HepG2 (cell line): Measurements from ENCODE around the gene SYP. TPM values are rescaled to one million over a fixed set of nuclear protein-coding genes. Genes with fewer than 3 reads are reported as not detected.
A peak's percentile ranks its signal among the peaks of the same experiment; 100 is the strongest.

Experiments used
- ARNTL ChIP-seq: sonication (generic); formaldehyde crosslinking; IDR thresholded peaks from 2 replicates; pipeline ENCODE4 v1.4.0; 2020; ENCODE audit warnings: mild to moderate bottlenecking, missing genetic modification reagents
- CHD4 ChIP-seq: fragments of 200-600 bp; sonication (generic); IDR thresholded peaks from 2 replicates; pipeline ENCODE4 v1.7.0; 2017; ENCODE audit warnings: mild to moderate bottlenecking, low read length, borderline replicate concordance
- CREBL2 ChIP-seq: sonication (generic); formaldehyde crosslinking; IDR thresholded peaks from 2 replicates; pipeline ENCODE4 v1.8.1; 2023; ENCODE audit warnings: missing genetic modification reagents, mild to moderate bottlenecking, borderline replicate concordance
- GABPB1 ChIP-seq: IDR thresholded peaks from 2 replicates; pipeline ENCODE4 v1.6.1; 2016; ENCODE audit warnings: mild to moderate bottlenecking, missing genetic modification reagents, moderate library complexity, missing compliant biosample characterization
- HDAC2 ChIP-seq: sonication (generic); formaldehyde crosslinking; IDR thresholded peaks from 2 replicates; pipeline ENCODE4 v1.4.0; 2020; ENCODE audit warnings: missing genetic modification reagents
- HOXA7 ChIP-seq: sonication (generic); formaldehyde crosslinking; IDR thresholded peaks from 2 replicates; pipeline ENCODE4 v1.8.1; 2022; ENCODE audit warnings: mild to moderate bottlenecking, missing genetic modification reagents, moderate library complexity
- KLF13 ChIP-seq: sonication (generic); formaldehyde crosslinking; IDR thresholded peaks from 2 replicates; pipeline ENCODE4 v1.4.0; 2020; ENCODE audit warnings: mild to moderate bottlenecking, missing genetic modification reagents
- KMT2B ChIP-seq: IDR thresholded peaks from 2 replicates; pipeline ENCODE4 v1.6.1; 2016; ENCODE audit warnings: missing genetic modification reagents, missing compliant biosample characterization
- NR2C2 ChIP-seq: sonication (generic); formaldehyde crosslinking; IDR thresholded peaks from 2 replicates; pipeline ENCODE4 v1.4.0; 2020; ENCODE audit warnings: missing genetic modification reagents, mild to moderate bottlenecking, moderate library complexity, borderline replicate concordance
- PAF1 ChIP-seq: IDR thresholded peaks from 2 replicates; pipeline ENCODE4 v1.6.1; 2016; ENCODE audit warnings: missing genetic modification reagents, missing compliant biosample characterization
- PHF8 ChIP-seq: sonication (generic); formaldehyde crosslinking; IDR thresholded peaks from 2 replicates; pipeline ENCODE4 v1.5.0; 2020; ENCODE audit warnings: missing genetic modification reagents
- RBM39 ChIP-seq: fragments of 200-400 bp; formaldehyde crosslinking; IDR thresholded peaks from one replicate; pipeline ENCODE4 v1.6.1; 2018; ENCODE audit warnings: antibody characterized with exemption, mild to moderate bottlenecking, low read depth, low read length; ENCODE audit not compliant: poor library complexity, severe bottlenecking
- REPIN1 ChIP-seq: sonication (generic); formaldehyde crosslinking; IDR thresholded peaks from 2 replicates; pipeline ENCODE4 v1.8.0; 2022; ENCODE audit warnings: missing genetic modification reagents, low read depth, mild to moderate bottlenecking, borderline replicate concordance
- SALL2 ChIP-seq: sonication (generic); formaldehyde crosslinking; IDR thresholded peaks from 2 replicates; pipeline ENCODE4 v1.8.1; 2023; ENCODE audit warnings: mild to moderate bottlenecking, missing genetic modification reagents, inconsistent platforms
- SP1 ChIP-seq, 2 experiments: fragments of 450-650 bp in 1 of 2; sonication (generic) in 1 of 2; formaldehyde crosslinking in 1 of 2; IDR thresholded peaks; 2 replicates each; pipeline versions ENCODE4 v1.4.0 to v1.6.1; 2016 to 2020; ENCODE audit warnings: missing genetic modification reagents in 1 of 2
- TBX3 ChIP-seq: fragments of 450-650 bp; IDR thresholded peaks from 2 replicates; pipeline ENCODE4 v1.6.1; 2017; ENCODE audit warnings: antibody characterized with exemption, mild to moderate bottlenecking, inconsistent platforms, borderline replicate concordance
- THYN1 ChIP-seq: sonication (generic); formaldehyde crosslinking; IDR thresholded peaks from 2 replicates; pipeline ENCODE4 v1.8.1; 2023; ENCODE audit warnings: low read depth, mild to moderate bottlenecking, moderate library complexity, missing genetic modification reagents, borderline replicate concordance
- ZBTB14 ChIP-seq: sonication (generic); formaldehyde crosslinking; IDR thresholded peaks from 2 replicates; pipeline ENCODE4 v1.4.0; 2020; ENCODE audit warnings: missing genetic modification reagents
- ZBTB44 ChIP-seq: sonication (generic); formaldehyde crosslinking; IDR thresholded peaks from 2 replicates; pipeline ENCODE4 v1.4.0; 2020; ENCODE audit warnings: missing genetic modification reagents
- ZMYM4 ChIP-seq: sonication (generic); formaldehyde crosslinking; IDR thresholded peaks from 2 replicates; pipeline ENCODE4 v1.8.1; 2023; ENCODE audit warnings: mild to moderate bottlenecking, missing genetic modification reagents
- ZNF10 ChIP-seq: sonication (generic); formaldehyde crosslinking; IDR thresholded peaks from 2 replicates; pipeline ENCODE4 v1.4.0; 2020; ENCODE audit warnings: mild to moderate bottlenecking, low read depth, missing genetic modification reagents, borderline replicate concordance
- ZNF367 ChIP-seq: sonication (generic); formaldehyde crosslinking; IDR thresholded peaks from 2 replicates; pipeline ENCODE4 v1.4.0; 2020; ENCODE audit warnings: missing genetic modification reagents, borderline replicate concordance
- ZNF501 ChIP-seq: sonication (generic); formaldehyde crosslinking; IDR thresholded peaks from 2 replicates; pipeline ENCODE4 v1.5.1; 2020; ENCODE audit warnings: mild to moderate bottlenecking, moderate library complexity, missing genetic modification reagents
- ZNF652 ChIP-seq: IDR thresholded peaks from 2 replicates; pipeline ENCODE4 v1.6.1; 2016; ENCODE audit warnings: low read depth, borderline replicate concordance
- ZNF724P ChIP-seq: sonication (generic); formaldehyde crosslinking; IDR thresholded peaks from 2 replicates; pipeline ENCODE4 v1.8.0; 2022; ENCODE audit warnings: missing genetic modification reagents, borderline replicate concordance
- ZNF766 ChIP-seq: sonication (generic); formaldehyde crosslinking; IDR thresholded peaks from 2 replicates; pipeline ENCODE4 v1.5.0; 2020; ENCODE audit warnings: missing genetic modification reagents, borderline replicate concordance
- ZSCAN12 ChIP-seq: sonication (generic); formaldehyde crosslinking; IDR thresholded peaks from 2 replicates; pipeline ENCODE4 v1.9.0; 2021; ENCODE audit warnings: mild to moderate bottlenecking, missing genetic modification reagents
- ZSCAN22 ChIP-seq: sonication (generic); formaldehyde crosslinking; IDR thresholded peaks from 2 replicates; pipeline ENCODE4 v1.4.0; 2020; ENCODE audit warnings: mild to moderate bottlenecking, missing genetic modification reagents
- polyA plus RNA-seq, 8 experiments: library from polyadenylated mRNA; depleted of rRNA in 3 of 8; stranded (reverse) in 7 of 8; unstranded in 1 of 8; fragments of >200 nt; fragmentation: Illumina TruSeq in 4 of 8; extraction: Trizol in 4 of 8; gene quantifications; 2 replicates each; pipeline versions ENCODE4 v1.2.1 to v1.2.3, GENCODE V29; 2011 to 2016; ENCODE audit warnings: low read depth in 4 of 8, missing spikeins in 1 of 8, mixed read lengths in 1 of 8; ENCODE audit not compliant: insufficient read depth in 1 of 8
- total RNA-seq, 5 experiments: library from RNA; depleted of rRNA; stranded (reverse); fragments of >200 nt; fragmentation: Illumina TruSeq; extraction: Trizol; gene quantifications; 2 replicates each; pipeline ENCODE4 v1.2.3, GENCODE V29; 2016; ENCODE audit warnings: low read depth in 1 of 5

The SYP gene
- total and polyA plus RNA-seq, 2 of the 13 experiments (the other 11 are each of a cell fraction or from before 2014, with no cell fraction given): 2.0 to 2.5 TPM

DNA sequence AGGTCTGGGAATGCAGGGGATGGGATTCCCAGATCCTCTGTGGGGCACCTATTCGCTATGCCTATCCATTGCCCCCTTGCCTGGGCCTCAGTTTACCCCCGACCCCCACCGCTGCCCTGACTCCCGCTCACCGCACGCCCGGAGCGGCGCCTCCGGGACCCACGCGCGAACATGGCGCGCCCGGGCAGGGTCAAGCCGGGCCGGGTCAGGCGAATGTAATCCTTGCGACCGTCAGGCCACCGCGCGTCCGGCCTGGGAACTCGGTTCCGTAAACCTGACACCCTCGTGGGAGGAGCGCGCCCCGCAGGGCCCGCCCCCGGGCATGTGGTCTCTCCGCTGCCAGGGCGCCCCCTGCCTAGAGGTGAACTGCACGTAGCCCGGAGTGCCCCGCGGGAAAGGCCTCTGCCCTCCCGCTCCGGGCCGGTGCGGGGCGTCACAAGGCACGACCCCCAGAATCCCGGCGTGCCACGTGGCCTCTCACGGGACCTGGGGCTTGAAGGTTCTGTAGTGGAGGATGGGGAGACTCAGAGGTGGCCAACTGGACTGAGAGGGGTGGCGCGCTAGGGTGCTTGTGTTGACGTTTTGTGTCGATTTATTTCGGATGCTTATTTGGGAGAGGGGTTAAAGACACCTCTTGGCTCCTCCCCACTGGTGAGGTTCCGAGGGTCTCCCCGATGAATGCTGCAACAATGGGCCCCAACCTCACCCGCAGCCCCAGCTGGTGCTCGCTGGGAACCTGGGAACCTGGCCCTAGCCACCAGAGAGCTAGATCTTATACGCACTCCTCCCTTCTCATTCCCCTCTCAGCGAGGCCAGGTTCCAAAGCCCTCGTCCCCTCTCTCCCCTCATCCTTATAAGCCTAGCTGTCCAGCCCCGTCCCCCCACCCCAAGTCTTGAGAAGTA, 13.6 kb downstream of the SYP start, which contains the start of gene PRICKLE3 (continued):
- TF ChIP-seq NR2C2: peak; percentile 37; the same call in 1 of the 2 replicates
- peak; percentile 67 for TF ChIP-seq PHF8 (CRISPR knock-in tag)
- no peak for TF ChIP-seq ARNTL (CRISPR knock-in tag)
- no peak for TF ChIP-seq ZSCAN12
- no peak for TF ChIP-seq ZNF501 (CRISPR knock-in tag)
- no peak for TF ChIP-seq ZNF766
- TF ChIP-seq ZBTB14 (CRISPR knock-in tag): no peak
- TF ChIP-seq HDAC2 (CRISPR knock-in tag): peak; percentile 44; the same call in 1 of the 2 replicates
- no peak for TF ChIP-seq CREBL2 (CRISPR knock-in tag)
- no peak for TF ChIP-seq CHD4
- no peak for TF ChIP-seq ZNF367 (CRISPR knock-in tag)
- peak; percentile 69 for TF ChIP-seq RBM39
- TF ChIP-seq ZBTB44 (CRISPR knock-in tag): no peak
- peak; percentile 78 for TF ChIP-seq ZMYM4 (CRISPR knock-in tag)
- no peak for TF ChIP-seq TBX3
- TF ChIP-seq ZNF724P (CRISPR knock-in tag): 0 out of 2 replicates have a peak, but pooled peaks have one; percentile 29
- peak; percentile 65 for TF ChIP-seq GABPB1 (CRISPR knock-in tag)
- no peak for TF ChIP-seq HOXA7
- TF ChIP-seq THYN1 (CRISPR knock-in tag): no peak
- no peak for TF ChIP-seq ZNF652 (CRISPR knock-in tag)
- no peak for TF ChIP-seq KLF13
- no peak for TF ChIP-seq ZNF10 (CRISPR knock-in tag)
- no peak for TF ChIP-seq SP1 (IDR thresholded peaks at IDR 0.05)
- TF ChIP-seq SP1 (CRISPR knock-in tag; IDR thresholded peaks at IDR 0.05): peak; percentile 77
- TF ChIP-seq ZSCAN22 (CRISPR knock-in tag): no peak
- TF ChIP-seq PAF1 (CRISPR knock-in tag): no peak
- TF ChIP-seq REPIN1: peak; percentile 36; the same call in 1 of the 2 replicates
- TF ChIP-seq KMT2B: no peak
- TF ChIP-seq SALL2: no peak
